Uterus (tissue), 4 donors: Measurements from ENCODE around the gene QRSL1. TPM values are rescaled to one million over a fixed set of nuclear protein-coding genes. Genes with fewer than 3 reads are reported as not detected.
"Not testable (repeated sequence)": the region's sequence is repeated elsewhere in the genome, so short reads cannot be mapped to it uniquely, and the experiment has no call there.

ENCODE experiments used
- DNase-seq, 2 donors: peaks; one replicate each; pipeline ENCODE4 v3.0.0-alpha.2; 2019 to 2020
- H3K27ac ChIP-seq, 2 donors: fragments of 200-600 bp; sonication (generic); 1 replicate in 1 of 2; 2 replicates in 1 of 2; pipeline ENCODE4 v1.5.1; 2016 to 2018
- H3K27me3 ChIP-seq, 2 donors: fragments of 200-600 bp; sonication (generic); one replicate each; pipeline ENCODE4 v1.5.1; 2018 to 2019; ENCODE audit warnings: control low read depth in 1 of 2
- H3K36me3 ChIP-seq, 2 donors: fragments of 200-600 bp; sonication (generic); one replicate each; pipeline ENCODE4 v1.5.1; 2019; ENCODE audit warnings: control low read depth in 1 of 2
- H3K4me1 ChIP-seq, 2 donors: fragments of 200-600 bp; sonication (generic); one replicate each; pipeline ENCODE4 v1.5.1; 2018 to 2019; ENCODE audit warnings: control low read depth in 1 of 2
- H3K4me3 ChIP-seq, 2 donors: fragments of 200-600 bp; sonication (generic); 1 replicate in 1 of 2; 2 replicates in 1 of 2; pipeline ENCODE4 v1.5.1; 2018 to 2019; ENCODE audit warnings: mild to moderate bottlenecking in 1 of 2
- H3K9me3 ChIP-seq, 2 donors: fragments of 200-600 bp; sonication (generic); one replicate each; pipeline ENCODE4 v1.5.1; 2019; ENCODE audit warnings: control low read depth in 1 of 2
- CTCF ChIP-seq, 4 experiments: fragments of 200-600 bp in 2 of 4; fragments of 450-650 bp in 2 of 4; sonication (generic) in 2 of 4; IDR thresholded peaks; one replicate each; pipeline ENCODE4 v1.5.1; 2016 to 2019; ENCODE audit warnings: antibody characterized with exemption in 4 of 4, mild to moderate bottlenecking in 2 of 4, moderate library complexity in 1 of 4
- POLR2A ChIP-seq, 2 donors: fragments of 450-650 bp; IDR thresholded peaks; one replicate each; pipeline ENCODE4 v1.6.1; 2016; ENCODE audit warnings: antibody characterized with exemption in 2 of 2, mild to moderate bottlenecking in 1 of 2, moderate library complexity in 1 of 2
- intact Hi-C: fragments of 100-400 bp; cut with DNase I; formaldehyde crosslinking; loops from one replicate; pipeline ENCODE4 v1.15.1; 2023; ENCODE audit warnings: low total_unique reads
- total RNA-seq, 4 donors: library from RNA; depleted of rRNA in 3 of 4; stranded (reverse); fragments of >200 nt in 3 of 4; gene quantifications; one replicate each; pipeline versions ENCODE4 v1.1.0 to v1.2.4, GENCODE V29; 2014 to 2023
- donor health status: DM: yes; HTN: yes; CAD: no.

The QRSL1 gene
- total RNA-seq, 4 donors from 2014 or later: 10.9 to 22.0 (median 13.3) TPM

- Histone ChIP-seq H3K27me3 (no peaks in the 10 kb centered on the region), H3K27ac (no peak overlapping the region), H3K9me3 (no peaks in the 10 kb centered on the region), H3K36me3 (no peaks in the 10 kb centered on the region), H3K4me1 (no peaks in the 10 kb centered on the region), H3K4me3 (no peak overlapping the region)
- intact Hi-C loops: no loop called here
- TF ChIP-seq CTCF (IDR thresholded peaks at IDR 0.05) (no peak), POLR2A (IDR thresholded peaks at IDR 0.05) (no peak)
- DNase-seq: no peak
These were observed 62.9 kb downstream of the QRSL1 start for GRCh38 chr6:106692112-106692818.

- no peaks in the 10 kb centered on the region for H3K4me1 ChIP-seq
- TF ChIP-seq POLR2A (IDR thresholded peaks at IDR 0.05) (no peak), CTCF (IDR thresholded peaks at IDR 0.05) (no peak)
- no peak for DNase-seq
- H3K27ac ChIP-seq: no peak overlapping the region
- H3K36me3 ChIP-seq: no peaks in the 10 kb centered on the region
- no peaks in the 10 kb centered on the region for H3K9me3 ChIP-seq
- H3K4me3 ChIP-seq: no peak overlapping the region
- no peaks in the 10 kb centered on the region for H3K27me3 ChIP-seq
- intact Hi-C loops: no loop called here
These were observed 63.4 kb downstream of the QRSL1 start for GRCh38 chr6:106692819-106693208.

- intact Hi-C loops: no loop called here
- H3K9me3 ChIP-seq: no peaks in the 10 kb centered on the region
- DNase-seq: no peak
- H3K4me1 ChIP-seq: no peaks in the 10 kb centered on the region
- H3K27me3 ChIP-seq: no peaks in the 10 kb centered on the region
- H3K36me3 ChIP-seq: no peaks in the 10 kb centered on the region
- no peak for TF ChIP-seq POLR2A (IDR thresholded peaks at IDR 0.05)
- no peak for TF ChIP-seq CTCF (IDR thresholded peaks at IDR 0.05)
- H3K4me3 ChIP-seq: no peak overlapping the region
- H3K27ac ChIP-seq: no peak overlapping the region
These were observed 64.0 kb downstream of the QRSL1 start for GRCh38 chr6:106693418-106693817.

GRCh38 chr6:106694343-106694742 lies 65.0 kb downstream of the QRSL1 start:
- intact Hi-C loops: no loop called here
- Histone ChIP-seq H3K4me1 (no peaks in the 10 kb centered on the region), H3K9me3 (no peaks in the 10 kb centered on the region), H3K36me3 (no peaks in the 10 kb centered on the region), H3K4me3 (no peak overlapping the region), H3K27ac (no peak overlapping the region), H3K27me3 (no peaks in the 10 kb centered on the region)
- no peak for DNase-seq
- no peak for TF ChIP-seq CTCF (IDR thresholded peaks at IDR 0.05)
- TF ChIP-seq POLR2A (IDR thresholded peaks at IDR 0.05): no peak

- TF ChIP-seq CTCF (IDR thresholded peaks at IDR 0.05) (no peak), POLR2A (IDR thresholded peaks at IDR 0.05) (no peak)
- Histone ChIP-seq H3K9me3 (no peaks in the 10 kb centered on the region), H3K27me3 (no peaks in the 10 kb centered on the region), H3K4me1 (no peaks in the 10 kb centered on the region), H3K36me3 (no peaks in the 10 kb centered on the region), H3K4me3 (no peak overlapping the region), H3K27ac (no peak overlapping the region)
- intact Hi-C loops: no loop called here
- no peak for DNase-seq
These were observed 71.2 kb downstream of the QRSL1 start for GRCh38 chr6:106700581-106700980.

- H3K9me3 ChIP-seq, H3K36me3 ChIP-seq, H3K4me1 ChIP-seq, DNase-seq, H3K27me3 ChIP-seq, intact Hi-C loops, H3K4me3 ChIP-seq, H3K27ac ChIP-seq: not testable (repeated sequence)
These were observed 71.8 kb downstream of the QRSL1 start for GRCh38 chr6:106701201-106701600.
